NT2/D1 (cell line): ENCODE results near the gene SLMAP.
"Not testable (repeated sequence)": the region's sequence is repeated elsewhere in the genome, so short reads cannot be mapped to it uniquely, and the experiment has no call there.

Source experiments
- DNase-seq: peaks from one replicate; pipeline ENCODE4 v3.0.0-alpha.2; 2011; ENCODE audit warnings: low read depth, low spot score
- H3K27me3 ChIP-seq: 2 replicates; pipeline ENCODE4 v1.6.0; 2011; ENCODE audit warnings: mild to moderate bottlenecking; ENCODE audit not compliant: insufficient read length, insufficient read depth
- H3K36me3 ChIP-seq: 2 replicates; pipeline ENCODE4 v1.6.1; 2011; ENCODE audit warnings: mild to moderate bottlenecking, low read length, mixed read lengths; ENCODE audit not compliant: insufficient read depth, insufficient read length
- H3K4me1 ChIP-seq: 2 replicates; pipeline ENCODE4 v1.5.1; 2011; ENCODE audit not compliant: insufficient read depth, insufficient read length
- H3K4me3 ChIP-seq: 2 replicates; pipeline ENCODE4 v1.5.1; 2011; ENCODE audit warnings: low read depth; ENCODE audit not compliant: insufficient read length
- H3K9ac ChIP-seq: 2 replicates; pipeline ENCODE4 v1.6.0; 2011; ENCODE audit warnings: low read depth; ENCODE audit not compliant: insufficient read length
- H3K9me3 ChIP-seq: 2 replicates; pipeline ENCODE4 v1.5.1; 2011; ENCODE audit warnings: mild to moderate bottlenecking, low read length; ENCODE audit not compliant: insufficient read depth
- SUZ12 ChIP-seq: IDR thresholded peaks from 2 replicates; pipeline ENCODE4 v1.6.1; 2011; ENCODE audit not compliant: insufficient read length, insufficient read depth; ENCODE audit errors: extremely low read depth
- YY1 ChIP-seq: IDR thresholded peaks from 2 replicates; pipeline ENCODE4 v1.6.1; 2011; ENCODE audit not compliant: insufficient read length, insufficient read depth
- ZNF274 ChIP-seq: IDR thresholded peaks from 2 replicates; pipeline ENCODE4 v1.6.1; 2011; ENCODE audit warnings: mild to moderate bottlenecking, low read depth, low read length

Gene SLMAP

GRCh38 chr3:57794951-57795350 lies 38.8 kb downstream of the SLMAP start:
- Histone ChIP-seq H3K4me1 (no peaks in the 10 kb centered on the region), H3K9me3 (no peaks in the 10 kb centered on the region), H3K9ac (no peak overlapping the region), H3K27me3 (no peaks in the 10 kb centered on the region), H3K4me3 (no peak overlapping the region), H3K36me3 (no peaks in the 10 kb centered on the region)
- TF ChIP-seq SUZ12, result no peak
- TF ChIP-seq ZNF274, result no peak
- no peak for TF ChIP-seq YY1
- DNase-seq, result no peak

- TF ChIP-seq ZNF274 (no peak), SUZ12 (no peak), YY1 (no peak)
- H3K27me3 ChIP-seq, result no peaks in the 10 kb centered on the region
- H3K9me3 ChIP-seq, result no peaks in the 10 kb centered on the region
- H3K4me1 ChIP-seq, result no peaks in the 10 kb centered on the region
- no peak overlapping the region for H3K4me3 ChIP-seq
- DNase-seq, result no peak
- no peak overlapping the region for H3K9ac ChIP-seq
- peaks cover 3% of the 10 kb centered on the region for H3K36me3 ChIP-seq
Observed at GRCh38 chr3:57796261-57796660, 40.2 kb downstream of the SLMAP start.

- Histone ChIP-seq H3K36me3 (peaks cover 3% of the 10 kb centered on the region), H3K27me3 (no peaks in the 10 kb centered on the region), H3K9ac (no peak overlapping the region), H3K4me1 (no peaks in the 10 kb centered on the region), H3K9me3 (no peaks in the 10 kb centered on the region), H3K4me3 (no peak overlapping the region)
- TF ChIP-seq YY1 (no peak), SUZ12 (no peak), ZNF274 (no peak)
- no peak for DNase-seq
Observed at GRCh38 chr3:57797701-57798487, 41.8 kb downstream of the SLMAP start.

- Histone ChIP-seq H3K36me3 (peaks cover 3% of the 10 kb centered on the region), H3K4me1 (no peaks in the 10 kb centered on the region), H3K4me3 (no peak overlapping the region), H3K9ac (no peak overlapping the region), H3K27me3 (no peaks in the 10 kb centered on the region), H3K9me3 (no peaks in the 10 kb centered on the region)
- DNase-seq, result peak; percentile 25
- TF ChIP-seq ZNF274 (no peak), SUZ12 (no peak), YY1 (no peak)
Observed at GRCh38 chr3:57803647-57804081, 47.6 kb downstream of the SLMAP start.

GRCh38 chr3:57805266-57805665 lies 49.2 kb downstream of the SLMAP start:
- TF ChIP-seq YY1 (no peak), SUZ12 (no peak), ZNF274 (no peak)
- Histone ChIP-seq H3K4me1 (peaks cover 5% of the 10 kb centered on the region), H3K9me3 (no peaks in the 10 kb centered on the region), H3K9ac (no peak overlapping the region), H3K36me3 (peaks cover 3% of the 10 kb centered on the region), H3K27me3 (no peaks in the 10 kb centered on the region), H3K4me3 (no peak overlapping the region)
- DNase-seq, result no peak

GRCh38 chr3:57805674-57806073 lies 49.6 kb downstream of the SLMAP start:
- TF ChIP-seq YY1, result no peak
- TF ChIP-seq SUZ12, result no peak
- TF ChIP-seq ZNF274, result no peak
- peak; percentile 20 for DNase-seq
- Histone ChIP-seq H3K27me3 (no peaks in the 10 kb centered on the region), H3K4me1 (peaks cover 5% of the 10 kb centered on the region), H3K4me3 (no peak overlapping the region), H3K9ac (no peak overlapping the region), H3K36me3 (peaks cover 3% of the 10 kb centered on the region), H3K9me3 (no peaks in the 10 kb centered on the region)

- H3K4me1 ChIP-seq, DNase-seq, H3K36me3 ChIP-seq, H3K9me3 ChIP-seq, H3K4me3 ChIP-seq, H3K27me3 ChIP-seq, H3K9ac ChIP-seq: not testable (repeated sequence)
Observed at GRCh38 chr3:57806195-57806594, 50.1 kb downstream of the SLMAP start.
